ENCODE data around the gene IFNA21.
"Not testable (repeated sequence)": the region's sequence is repeated elsewhere in the genome, so short reads cannot be mapped to it uniquely, and the experiment has no call there.

IFNA21 gene

GRCh38 chr9:21141427-21141882 lies 25.0 kb downstream of the IFNA21 start, which contains the start of gene IFNW1:
TSS of gene IFNW1 (minus strand) at chr9:21141832. CDS start at chr9:21141570, 262 bp downstream.
- no peaks in the 10 kb centered on the region for H3K9me3 ChIP-seq (ENCODE audit: control insufficient read depth in 2 of 2, low read length in 2 of 2)
- no peaks in the 10 kb centered on the region for H3K36me3 ChIP-seq (ENCODE audit: control insufficient read depth in 2 of 2, insufficient read depth in 2 of 2, low read length in 2 of 2)
- H3K4me1 ChIP-seq (ENCODE audit: control insufficient read depth in 2 of 2, insufficient read depth in 2 of 2, low read length in 2 of 2) = peaks cover 0 to 2% of the 10 kb centered on the region in 2 donors
- no peak within 1 kb of the TSS for H3K4me3 ChIP-seq (ENCODE audit: low read length in 2 of 2)
- H3K27ac ChIP-seq (ENCODE audit: low read depth in 2 of 2, low read length in 2 of 2) = no peak within 1 kb of the TSS
- no peak within 1 kb of the TSS for H3K9ac ChIP-seq (ENCODE audit: low read depth in 1 of 2, low read length in 2 of 2)
- no peaks in the 10 kb centered on the region for H3K27me3 ChIP-seq (ENCODE audit: control insufficient read depth in 2 of 2, insufficient read depth in 2 of 2, low read length in 2 of 2)

GRCh38 chr9:21137020-21137419 lies 29.4 kb downstream of the IFNA21 start:
- Histone ChIP-seq H3K27ac (ENCODE audit: low read depth in 2 of 2, low read length in 2 of 2) (no peak overlapping the region), H3K9me3 (ENCODE audit: control insufficient read depth in 2 of 2, low read length in 2 of 2) (no peaks in the 10 kb centered on the region), H3K27me3 (ENCODE audit: control insufficient read depth in 2 of 2, insufficient read depth in 2 of 2, low read length in 2 of 2) (no peaks in the 10 kb centered on the region), H3K4me3 (ENCODE audit: low read length in 2 of 2) (no peak overlapping the region), H3K9ac (ENCODE audit: low read depth in 1 of 2, low read length in 2 of 2) (no peak overlapping the region), H3K36me3 (ENCODE audit: control insufficient read depth in 2 of 2, insufficient read depth in 2 of 2, low read length in 2 of 2) (no peaks in the 10 kb centered on the region), H3K4me1 (ENCODE audit: control insufficient read depth in 2 of 2, insufficient read depth in 2 of 2, low read length in 2 of 2) (peaks cover 0 to 2% of the 10 kb centered on the region in 2 donors)

GRCh38 chr9:21135736-21136135 lies 30.7 kb downstream of the IFNA21 start:
- no peaks in the 10 kb centered on the region for H3K9me3 ChIP-seq (ENCODE audit: control insufficient read depth in 2 of 2, low read length in 2 of 2)
- H3K9ac ChIP-seq (ENCODE audit: low read depth in 1 of 2, low read length in 2 of 2) = no peak overlapping the region
- no peaks in the 10 kb centered on the region for H3K4me1 ChIP-seq (ENCODE audit: control insufficient read depth in 2 of 2, insufficient read depth in 2 of 2, low read length in 2 of 2)
- H3K36me3 ChIP-seq (ENCODE audit: control insufficient read depth in 2 of 2, insufficient read depth in 2 of 2, low read length in 2 of 2) = no peaks in the 10 kb centered on the region
- no peak overlapping the region for H3K4me3 ChIP-seq (ENCODE audit: low read length in 2 of 2)
- H3K27ac ChIP-seq (ENCODE audit: low read depth in 2 of 2, low read length in 2 of 2) = no peak overlapping the region
- no peaks in the 10 kb centered on the region for H3K27me3 ChIP-seq (ENCODE audit: control insufficient read depth in 2 of 2, insufficient read depth in 2 of 2, low read length in 2 of 2)

GRCh38 chr9:21128186-21128585 lies 38.3 kb downstream of the IFNA21 start:
- not testable (repeated sequence) for H3K27me3 ChIP-seq (ENCODE audit: control insufficient read depth in 2 of 2, insufficient read depth in 2 of 2, low read length in 2 of 2); H3K27ac ChIP-seq (ENCODE audit: low read depth in 2 of 2, low read length in 2 of 2); H3K36me3 ChIP-seq (ENCODE audit: control insufficient read depth in 2 of 2, insufficient read depth in 2 of 2, low read length in 2 of 2); H3K9me3 ChIP-seq (ENCODE audit: control insufficient read depth in 2 of 2, low read length in 2 of 2); H3K9ac ChIP-seq (ENCODE audit: low read depth in 1 of 2, low read length in 2 of 2); H3K4me1 ChIP-seq (ENCODE audit: control insufficient read depth in 2 of 2, insufficient read depth in 2 of 2, low read length in 2 of 2); H3K4me3 ChIP-seq (ENCODE audit: low read length in 2 of 2)

- Histone ChIP-seq H3K9ac (ENCODE audit: low read depth in 1 of 2, low read length in 2 of 2) (no peak overlapping the region), H3K27me3 (ENCODE audit: control insufficient read depth in 2 of 2, insufficient read depth in 2 of 2, low read length in 2 of 2) (no peaks in the 10 kb centered on the region), H3K9me3 (ENCODE audit: control insufficient read depth in 2 of 2, low read length in 2 of 2) (no peaks in the 10 kb centered on the region), H3K36me3 (ENCODE audit: control insufficient read depth in 2 of 2, insufficient read depth in 2 of 2, low read length in 2 of 2) (no peaks in the 10 kb centered on the region), H3K4me1 (ENCODE audit: control insufficient read depth in 2 of 2, insufficient read depth in 2 of 2, low read length in 2 of 2) (no peaks in the 10 kb centered on the region), H3K27ac (ENCODE audit: low read depth in 2 of 2, low read length in 2 of 2) (no peak overlapping the region), H3K4me3 (ENCODE audit: low read length in 2 of 2) (no peak overlapping the region)
Observed at GRCh38 chr9:21121595-21122251, 44.7 kb downstream of the IFNA21 start.

GRCh38 chr9:21121079-21121478 lies 45.4 kb downstream of the IFNA21 start:
- H3K27ac ChIP-seq (ENCODE audit: low read depth in 2 of 2, low read length in 2 of 2) = no peak overlapping the region
- no peaks in the 10 kb centered on the region for H3K27me3 ChIP-seq (ENCODE audit: control insufficient read depth in 2 of 2, insufficient read depth in 2 of 2, low read length in 2 of 2)
- H3K4me1 ChIP-seq (ENCODE audit: control insufficient read depth in 2 of 2, insufficient read depth in 2 of 2, low read length in 2 of 2) = no peaks in the 10 kb centered on the region
- H3K9ac ChIP-seq (ENCODE audit: low read depth in 1 of 2, low read length in 2 of 2) = no peak overlapping the region
- H3K9me3 ChIP-seq (ENCODE audit: control insufficient read depth in 2 of 2, low read length in 2 of 2) = no peaks in the 10 kb centered on the region
- no peaks in the 10 kb centered on the region for H3K36me3 ChIP-seq (ENCODE audit: control insufficient read depth in 2 of 2, insufficient read depth in 2 of 2, low read length in 2 of 2)
- H3K4me3 ChIP-seq (ENCODE audit: low read length in 2 of 2) = no peak overlapping the region

GRCh38 chr9:21119093-21119770 lies 47.2 kb downstream of the IFNA21 start:
- Histone ChIP-seq H3K9ac (ENCODE audit: low read depth in 1 of 2, low read length in 2 of 2) (no peak overlapping the region), H3K4me1 (ENCODE audit: control insufficient read depth in 2 of 2, insufficient read depth in 2 of 2, low read length in 2 of 2) (no peaks in the 10 kb centered on the region), H3K27ac (ENCODE audit: low read depth in 2 of 2, low read length in 2 of 2) (no peak overlapping the region), H3K36me3 (ENCODE audit: control insufficient read depth in 2 of 2, insufficient read depth in 2 of 2, low read length in 2 of 2) (no peaks in the 10 kb centered on the region), H3K27me3 (ENCODE audit: control insufficient read depth in 2 of 2, insufficient read depth in 2 of 2, low read length in 2 of 2) (no peaks in the 10 kb centered on the region), H3K4me3 (ENCODE audit: low read length in 2 of 2) (no peak overlapping the region), H3K9me3 (ENCODE audit: control insufficient read depth in 2 of 2, low read length in 2 of 2) (no peaks in the 10 kb centered on the region)
